ENCODE data around the gene SLC30A2.

Gene SLC30A2

GRCh38 chr1:25999041-25999800, 46.7 kb downstream of the SLC30A2 start:
- DNase-seq: no peak

DNA sequence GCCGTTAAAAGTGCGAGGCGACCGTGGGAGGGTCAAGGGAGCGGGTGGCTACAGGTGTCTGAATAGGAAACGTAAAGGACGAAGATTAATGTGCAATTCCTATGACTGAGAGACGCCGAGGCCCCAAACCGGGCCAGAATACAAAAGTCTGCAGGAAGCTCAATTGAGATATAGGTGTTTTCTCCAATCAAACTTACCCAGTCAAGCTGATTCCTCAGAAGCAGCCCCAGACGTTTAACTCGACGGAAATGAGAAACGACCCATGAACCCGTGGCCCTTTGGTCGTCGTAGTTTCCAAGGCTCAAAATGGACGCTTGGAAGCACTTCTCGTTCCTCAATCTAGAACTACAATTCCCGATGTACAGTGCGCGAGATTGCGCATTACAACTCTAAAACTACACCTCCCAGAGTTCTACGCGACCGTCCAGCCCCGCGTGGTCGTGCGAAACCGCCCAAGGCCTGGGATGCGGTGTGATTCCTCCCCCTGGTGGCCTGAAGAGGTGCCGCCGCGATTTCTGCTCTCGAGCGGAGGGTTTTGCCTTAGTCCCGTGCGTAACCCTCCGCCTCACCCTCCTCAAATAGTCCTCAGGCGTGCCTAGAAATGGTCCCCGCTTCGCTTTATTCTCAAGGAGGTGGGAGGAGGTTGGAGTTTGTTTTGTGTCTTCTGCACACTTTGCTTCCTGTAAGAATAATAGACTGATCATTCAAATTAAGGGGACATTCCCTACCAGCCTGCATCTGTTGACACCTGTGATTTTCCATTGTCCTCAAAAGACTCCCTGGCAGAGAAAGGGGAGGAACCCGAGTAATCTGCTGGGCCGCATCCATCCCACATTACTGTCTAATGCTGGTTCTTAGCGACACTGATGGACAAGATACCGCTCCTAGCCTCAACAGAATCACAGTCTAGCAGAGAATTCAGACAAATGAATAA, 47.8 kb downstream of the SLC30A2 start, which contains the start of gene PAFAH2:
TSS of gene PAFAH2 (minus strand) at position 236 of the 934 bp plus-strand sequence. CDS start 7,247 bp downstream, outside the sequence.
- peak; percentile 64 to 99 (median 95) for DNase-seq

DNA sequence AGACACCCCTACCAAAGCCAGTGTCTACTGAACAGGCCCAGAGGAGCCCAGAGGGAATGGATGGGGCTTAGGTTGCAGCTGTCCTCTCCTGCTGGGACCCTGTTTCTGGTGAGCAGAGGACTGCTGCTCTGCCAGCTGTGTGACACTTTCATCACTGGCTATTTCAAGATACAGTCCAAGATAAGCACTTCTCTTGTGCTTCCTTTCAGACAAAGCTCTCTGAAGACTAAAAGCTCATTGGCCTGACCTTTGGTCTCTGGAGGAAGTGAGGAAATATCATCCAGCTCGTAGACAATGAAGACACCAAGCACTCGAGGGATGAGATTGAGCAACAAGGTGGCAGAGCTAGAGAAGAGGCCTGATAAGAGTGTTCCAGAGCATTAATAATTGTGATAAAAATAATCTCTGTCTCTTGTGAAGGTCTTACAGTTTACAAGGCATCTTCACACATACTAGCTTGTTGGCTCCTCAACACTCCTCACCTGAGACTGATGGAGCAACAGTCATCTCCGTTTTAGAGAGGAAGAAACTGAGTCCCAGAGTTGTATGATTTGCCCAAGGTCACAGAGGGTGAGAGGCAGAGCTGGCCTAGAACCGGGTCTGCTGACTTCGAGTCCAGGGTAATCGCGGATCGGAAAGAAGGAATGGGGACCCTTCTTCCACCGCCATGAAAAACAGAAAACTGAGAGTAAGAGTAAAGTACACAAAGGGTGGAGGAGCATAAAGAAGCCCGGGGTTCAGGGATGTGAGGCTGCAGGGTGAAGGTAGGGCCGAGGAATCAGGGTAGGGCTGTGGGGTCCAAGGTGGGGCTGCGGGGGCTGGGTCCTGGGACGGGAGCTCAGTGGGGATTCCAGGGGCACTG, 48.7 kb downstream of the SLC30A2 start:
- peak in 3 of 56 donors; percentile 3 to 62 (median 53) for DNase-seq

GRCh38 chr1:25994402-25995150, 51.3 kb downstream of the SLC30A2 start:
- DNase-seq: no peak

DNA sequence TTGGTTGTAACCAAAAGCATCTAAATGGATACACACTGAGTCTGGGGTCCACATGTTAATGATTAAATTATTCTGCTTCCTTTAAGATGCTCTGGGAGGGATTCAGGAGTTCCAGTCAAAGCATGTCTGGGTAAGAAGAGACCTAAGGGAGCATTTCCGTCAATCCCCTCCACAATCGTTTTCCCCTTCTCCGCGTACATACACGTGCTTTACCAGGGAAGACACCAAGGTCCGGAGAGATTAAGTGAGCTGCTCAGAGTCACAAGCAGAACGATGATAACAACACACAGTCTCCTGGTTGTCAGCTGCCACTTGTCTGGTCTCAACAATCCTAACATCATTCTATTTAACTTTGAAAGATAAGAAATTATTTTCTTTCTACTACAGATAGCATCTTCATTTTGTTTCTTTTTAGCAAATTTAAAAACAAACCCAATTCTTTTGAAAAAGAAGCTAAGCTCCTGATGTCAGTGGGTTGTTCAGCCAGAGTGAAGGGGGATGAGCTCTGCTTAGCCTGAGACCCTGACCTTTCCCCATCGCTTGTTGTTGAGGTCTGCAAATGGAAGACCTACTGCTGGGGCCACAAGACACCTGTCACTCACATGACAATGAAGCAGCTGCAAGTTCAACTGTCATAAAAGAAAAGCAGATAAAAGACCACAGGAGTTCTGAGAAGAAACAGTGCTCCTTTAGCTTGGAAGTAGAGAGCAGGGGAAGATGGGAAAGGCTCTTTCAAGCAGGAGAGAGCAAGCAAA, 52.5 kb downstream of the SLC30A2 start:
- DNase-seq: no peak

GRCh38 chr1:25992689-25993171, 53.2 kb downstream of the SLC30A2 start:
- no peak for DNase-seq

DNA sequence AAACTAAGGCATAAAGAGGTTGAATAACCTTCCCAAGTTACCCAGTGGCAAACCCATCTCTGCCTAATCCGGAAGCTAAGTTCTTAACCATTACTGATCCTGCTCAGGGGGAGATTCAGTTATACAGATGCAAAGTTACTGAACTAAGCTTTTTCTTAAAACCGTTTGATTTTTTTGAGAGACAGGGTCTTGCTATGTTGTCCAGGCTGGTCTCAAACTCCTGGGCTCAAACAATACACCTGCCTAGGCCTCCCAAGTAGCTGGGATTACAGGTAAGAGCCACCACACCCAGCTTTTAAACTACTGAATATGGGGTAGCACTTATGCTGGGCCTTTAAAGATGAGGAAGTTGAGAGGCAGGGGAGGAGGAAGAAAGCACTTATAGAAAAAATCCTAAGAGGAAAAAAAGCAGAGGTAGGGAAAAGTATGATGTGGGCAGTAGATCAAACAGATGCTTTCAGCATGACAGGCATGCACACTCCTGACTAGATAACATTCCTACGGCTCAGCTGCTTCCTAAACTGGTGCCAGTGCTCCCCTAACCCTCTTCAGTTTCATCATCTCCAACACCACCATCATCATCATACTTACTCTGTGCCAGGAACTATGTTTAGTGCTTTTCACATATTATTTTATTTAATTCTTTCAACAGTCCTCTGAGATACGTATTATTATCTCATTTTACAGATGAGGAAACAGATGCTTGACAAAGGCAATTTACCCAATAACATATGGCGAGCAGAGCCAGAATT, 53.8 kb downstream of the SLC30A2 start:
- DNase-seq: no peak

- no peak for DNase-seq
Measured at GRCh38 chr1:25990702-25991395, 55.1 kb downstream of the SLC30A2 start.

GRCh38 chr1:25990251-25990650, 55.7 kb downstream of the SLC30A2 start:
- no peak for DNase-seq

GRCh38 chr1:25989440-25990234, 56.3 kb downstream of the SLC30A2 start:
- no peak for DNase-seq

DNA sequence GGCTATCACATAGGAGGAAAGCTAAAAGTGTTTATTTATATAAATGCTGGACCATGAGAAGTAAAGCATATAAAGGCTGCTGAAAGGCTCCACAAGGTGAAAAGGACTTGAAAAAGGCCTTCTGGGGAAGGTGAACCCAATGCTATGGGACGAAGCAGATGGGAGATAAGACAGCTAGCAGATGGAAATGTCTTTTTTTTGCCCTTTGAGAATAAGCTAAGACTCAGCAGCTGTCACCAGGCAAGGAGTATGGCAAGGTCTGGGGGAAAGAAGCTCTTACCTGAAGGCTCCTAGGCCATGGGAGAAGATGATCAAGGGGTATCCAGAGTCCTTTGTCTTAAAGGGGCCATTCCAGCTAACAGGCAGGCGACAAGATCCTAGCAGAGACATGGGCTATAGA, 58.0 kb downstream of the SLC30A2 start:
- no peak for DNase-seq
